Spleen (tissue), 11 donors: Measurements from ENCODE around the gene PLCB3. TPM values are rescaled to one million over a fixed set of nuclear protein-coding genes. Genes with fewer than 3 reads are reported as not detected.

Source experiments
- DNase-seq: peaks from one replicate; pipeline ENCODE4 v3.0.0-alpha.2; 2020
- H3K27ac ChIP-seq, 8 donors: fragments of 200-600 bp; sonication (generic) in 7 of 8; 1 replicate in 4 of 8; 2 replicates in 4 of 8; pipeline versions ENCODE4 v1.5.0 to v1.8.0; 2016 to 2021; ENCODE audit warnings: inconsistent platforms in 4 of 8, mild to moderate bottlenecking in 4 of 8, moderate library complexity in 1 of 8
- H3K27me3 ChIP-seq, 7 donors: fragments of 200-600 bp; sonication (generic) in 6 of 7; replicated peaks in 1 of 7; 1 replicate in 4 of 7; 2 replicates in 3 of 7; pipeline versions ENCODE4 v1.5.0 to v1.8.0; 2016 to 2021; ENCODE audit warnings: inconsistent platforms in 3 of 7, mild to moderate bottlenecking in 1 of 7
- H3K36me3 ChIP-seq, 6 donors: fragments of 200-600 bp; sonication (generic) in 5 of 6; 1 replicate in 4 of 6; 2 replicates in 2 of 6; pipeline versions ENCODE4 v1.5.0 to v1.8.0; 2016 to 2021; ENCODE audit warnings: inconsistent platforms in 2 of 6
- H3K4me1 ChIP-seq, 6 donors: fragments of 200-600 bp; sonication (generic) in 5 of 6; 1 replicate in 3 of 6; 2 replicates in 3 of 6; pipeline versions ENCODE4 v1.5.0 to v1.8.0; 2016 to 2021; ENCODE audit warnings: inconsistent platforms in 3 of 6
- H3K4me3 ChIP-seq, 8 donors: fragments of 200-600 bp; sonication (generic) in 7 of 8; 1 replicate in 4 of 8; 2 replicates in 4 of 8; pipeline versions ENCODE4 v1.5.0 to v1.8.0; 2016 to 2021; ENCODE audit warnings: inconsistent platforms in 4 of 8, mild to moderate bottlenecking in 4 of 8, moderate library complexity in 2 of 8
- H3K9me3 ChIP-seq, 8 donors: fragments of 200-600 bp; sonication (generic) in 7 of 8; 1 replicate in 4 of 8; 2 replicates in 4 of 8; pipeline versions ENCODE4 v1.5.0 to v1.8.0; 2016 to 2021; ENCODE audit warnings: inconsistent platforms in 4 of 8
- POLR2A ChIP-seq, 3 donors: fragments of 450-650 bp; IDR thresholded peaks; one replicate each; pipeline ENCODE4 v1.5.1; 2017; ENCODE audit warnings: antibody characterized with exemption in 3 of 3, mild to moderate bottlenecking in 1 of 3
- POLR2AphosphoS5 ChIP-seq, 3 donors: sonication (generic); formaldehyde crosslinking; IDR thresholded peaks; one replicate each; pipeline ENCODE4 v1.5.1; 2017; ENCODE audit warnings: antibody characterized with exemption in 3 of 3
- WGBS, 5 donors: extraction: QIAGEN DNeasy Blood & Tissue Kit in 3 of 5; methylation state at CpG; one replicate each; pipeline versions ENCODE4 v1.1.5 to v1.1.7; 2013 to 2018; 5-methylcytosine and 5-hydroxymethylcytosine counted together
- intact Hi-C: fragments of 100-400 bp; cut with DNase I; formaldehyde crosslinking; loops from one replicate; pipeline ENCODE4 v1.15.0; 2023; ENCODE audit warnings: low total_unique reads
- polyA plus RNA-seq, 3 donors: library from polyadenylated mRNA; stranded (reverse); fragments of 200-250 nt; gene quantifications; one replicate each; pipeline ENCODE4 v1.2.1, GENCODE V29; 2013
- total RNA-seq, 7 donors: library from RNA; depleted of rRNA in 3 of 7; stranded (reverse); fragments of >200 nt in 3 of 7; fragmentation: NEBNext Ultra II Directional in 4 of 7; extraction: Animal tissue kit (Norgen Biotek cat#: 25700) in 4 of 7; gene quantifications; one replicate each; pipeline versions ENCODE4 v1.1.0 to v1.2.1, GENCODE V29; 2016 to 2021
- TF ChIP-seq, protein P1 (sequence below), 11 experiments: fragments of 200-600 bp in 7 of 11; fragments of 450-650 bp in 4 of 11; sonication (generic) in 4 of 11; IDR thresholded peaks in 8 of 11; conservative IDR thresholded peaks in 3 of 11; 1 replicate in 7 of 11; 2 replicates in 4 of 11; pipeline versions ENCODE4 v1.4.0 to v1.8.0; 2016 to 2021; ENCODE audit warnings: antibody characterized with exemption in 11 of 11, inconsistent platforms in 4 of 11, mild to moderate bottlenecking in 1 of 11
- donor health status: healthy with polysubstance abuse.
- donor health status: DM: no; HTN: no; CAD: no; lungs with moderate emphysema.
- donor health status: DM: no; HTN: no; CAD: no.
- donor health status: Bipolar disorder and iron deficiency.
- donor health status: healthy.
- donor health status: DM: no; HTN: no; CAD: no.
- donor health status: DM: yes; HTN: yes; CAD: no.

PLCB3 gene
- total and polyA plus RNA-seq, 10 donors, result 3.8 to 28.3 (median 21.1) TPM

DNA sequence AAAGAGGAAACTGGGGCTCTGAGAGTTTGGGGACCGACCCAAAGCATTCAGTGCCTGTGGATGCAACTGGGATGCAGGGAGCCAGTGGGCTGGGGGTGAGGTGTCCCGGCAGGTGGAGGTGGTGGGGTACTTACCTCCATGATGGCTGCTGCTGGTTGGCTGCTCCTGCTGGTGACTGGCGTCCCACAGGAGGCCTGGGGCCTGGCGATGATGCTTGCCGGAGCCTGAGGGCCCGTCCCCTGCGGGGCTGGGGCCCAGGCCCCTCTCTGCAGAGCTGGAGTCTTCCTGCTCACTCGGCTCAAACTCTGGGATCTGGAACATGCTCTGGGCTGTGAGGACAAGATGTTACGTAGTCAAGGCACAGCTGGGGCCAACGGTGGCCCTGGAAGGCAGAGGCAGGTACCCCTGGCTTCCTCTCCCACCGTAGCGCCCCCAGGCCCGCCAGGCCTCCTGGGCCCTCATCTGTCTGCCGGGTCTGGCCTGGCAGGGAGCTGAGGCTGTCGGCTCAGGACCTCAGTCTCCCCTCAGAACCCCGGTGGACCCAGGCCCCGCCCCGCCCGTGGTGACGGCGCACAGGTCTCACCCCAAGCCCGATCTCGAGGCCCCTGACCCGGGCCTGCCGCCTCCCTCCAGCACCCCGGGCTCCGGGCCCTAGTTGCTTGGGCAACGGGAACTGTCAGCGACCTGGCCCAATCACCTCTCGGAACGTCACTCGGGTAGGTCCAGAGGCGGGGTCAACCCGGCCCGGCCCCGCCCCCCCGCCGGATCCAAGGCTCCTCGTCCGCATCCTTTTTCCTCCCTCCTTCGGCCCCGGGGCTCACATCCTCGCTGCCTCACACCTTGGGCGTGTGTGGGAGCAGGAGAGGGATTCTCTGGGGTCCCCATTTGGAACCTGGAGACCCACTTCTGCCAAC lies 33.0 kb downstream of the PLCB3 start, which contains the start of gene BAD:
Gene BAD, minus strand, starts transcription at position 618 of the 914 bp plus-strand sequence. Its CDS starts 297 bp downstream, at position 321.
- peak within 1 kb of the TSS; percentile 69 to 96 (median 86) for H3K4me3 ChIP-seq
- 3 to 18% (median 5%) methylated on average over 8 to 44 of the region's 44 CpGs for WGBS, 5 donors
- H3K27me3 ChIP-seq, result no peaks in the 10 kb centered on the region
- H3K9me3 ChIP-seq, result no peaks in the 10 kb centered on the region
- intact Hi-C loops, result no loop called here
- H3K27ac ChIP-seq, result peak within 1 kb of the TSS; percentile 90 to 100 (median 96)
- DNase-seq, result peak; percentile 98
- peaks cover 0 to 43% (median 0%) of the 10 kb centered on the region in 6 donors for H3K36me3 ChIP-seq
- TF ChIP-seq POLR2AphosphoS5 (IDR thresholded peaks at IDR 0.05), result peak; percentile 73 to 83 (median 78)
- no peak for TF ChIP-seq POLR2A (IDR thresholded peaks at IDR 0.05)
- TF ChIP-seq, protein P1, sequence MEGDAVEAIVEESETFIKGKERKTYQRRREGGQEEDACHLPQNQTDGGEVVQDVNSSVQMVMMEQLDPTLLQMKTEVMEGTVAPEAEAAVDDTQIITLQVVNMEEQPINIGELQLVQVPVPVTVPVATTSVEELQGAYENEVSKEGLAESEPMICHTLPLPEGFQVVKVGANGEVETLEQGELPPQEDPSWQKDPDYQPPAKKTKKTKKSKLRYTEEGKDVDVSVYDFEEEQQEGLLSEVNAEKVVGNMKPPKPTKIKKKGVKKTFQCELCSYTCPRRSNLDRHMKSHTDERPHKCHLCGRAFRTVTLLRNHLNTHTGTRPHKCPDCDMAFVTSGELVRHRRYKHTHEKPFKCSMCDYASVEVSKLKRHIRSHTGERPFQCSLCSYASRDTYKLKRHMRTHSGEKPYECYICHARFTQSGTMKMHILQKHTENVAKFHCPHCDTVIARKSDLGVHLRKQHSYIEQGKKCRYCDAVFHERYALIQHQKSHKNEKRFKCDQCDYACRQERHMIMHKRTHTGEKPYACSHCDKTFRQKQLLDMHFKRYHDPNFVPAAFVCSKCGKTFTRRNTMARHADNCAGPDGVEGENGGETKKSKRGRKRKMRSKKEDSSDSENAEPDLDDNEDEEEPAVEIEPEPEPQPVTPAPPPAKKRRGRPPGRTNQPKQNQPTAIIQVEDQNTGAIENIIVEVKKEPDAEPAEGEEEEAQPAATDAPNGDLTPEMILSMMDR (IDR thresholded peaks at IDR 0.05 in 8 of 11, conservative IDR thresholded peaks at IDR 0.05 in 3 of 11), result peak in 1 of 11 experiments; percentile 16
- H3K4me1 ChIP-seq, result peaks cover 15 to 51% (median 34%) of the 10 kb centered on the region in 6 donors

DNA sequence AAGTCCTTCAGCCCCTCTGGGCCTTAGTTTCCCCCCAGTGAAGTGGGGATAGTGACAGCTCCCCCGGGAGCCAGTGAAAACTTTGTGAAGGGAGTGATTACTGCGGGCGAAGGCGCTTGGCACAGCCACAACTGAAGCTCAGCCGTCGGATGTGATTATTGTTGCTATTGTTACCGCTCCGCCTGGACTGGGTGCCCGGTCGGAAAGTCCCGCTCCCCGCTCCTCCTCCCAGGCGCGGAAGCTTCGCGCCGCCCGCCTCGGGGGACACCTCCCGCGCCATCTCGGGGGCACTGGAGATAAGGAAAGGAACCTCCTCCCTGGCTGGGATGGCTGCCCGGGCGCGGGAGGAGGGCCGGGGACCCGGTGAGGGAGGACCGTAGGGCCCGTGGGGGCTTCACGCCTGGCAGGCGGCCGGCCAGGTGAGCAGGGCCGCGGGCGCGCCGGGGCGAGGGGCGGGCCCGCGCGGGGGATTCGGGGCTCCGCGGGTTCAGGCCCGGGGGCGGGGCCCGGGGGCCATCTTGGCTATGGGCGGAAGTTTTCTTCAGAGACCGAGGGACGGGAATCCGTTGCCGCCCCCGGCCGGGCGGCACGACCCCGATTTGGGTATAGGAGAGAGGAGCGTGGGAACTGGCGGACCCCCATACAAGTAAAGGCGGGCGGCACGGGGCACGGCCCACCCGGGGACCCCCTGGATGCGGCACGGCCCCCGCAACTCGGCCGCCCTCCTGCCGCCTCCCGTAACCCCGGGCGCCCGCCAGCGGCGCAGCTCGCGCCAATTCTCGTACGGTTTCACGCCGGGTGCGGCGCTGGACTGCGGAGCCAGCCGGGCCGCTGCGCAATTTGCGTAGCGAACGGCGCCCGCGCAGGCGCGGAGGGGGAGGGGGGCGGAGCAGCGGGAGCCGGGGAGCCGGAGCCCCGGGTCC lies 33.9 kb downstream of the PLCB3 start, which contains the start of gene GPR137:
Gene GPR137, plus strand, starts transcription at position 887 of the 923 bp plus-strand sequence. CDS start 677 bp downstream, outside the sequence.
- DNase-seq, result peak; percentile 98
- peak; percentile 43 to 75 (median 71) for TF ChIP-seq POLR2AphosphoS5 (IDR thresholded peaks at IDR 0.05)
- TF ChIP-seq, protein P1 (IDR thresholded peaks at IDR 0.05 in 8 of 11, conservative IDR thresholded peaks at IDR 0.05 in 3 of 11), result peak in 1 of 11 experiments; percentile 29
- TF ChIP-seq POLR2A (IDR thresholded peaks at IDR 0.05), result peak in 1 of 3 donors; percentile 47
- H3K27me3 ChIP-seq, result peaks cover 0 to 5% (median 0%) of the 10 kb centered on the region in 7 donors
- intact Hi-C loops, result no loop called here
- H3K4me3 ChIP-seq, result peak within 1 kb of the TSS; percentile 69 to 96 (median 86)
- peak within 1 kb of the TSS; percentile 90 to 100 (median 96) for H3K27ac ChIP-seq
- H3K36me3 ChIP-seq, result peaks cover 0 to 48% (median 0%) of the 10 kb centered on the region in 6 donors
- H3K4me1 ChIP-seq, result peaks cover 15 to 51% (median 34%) of the 10 kb centered on the region in 6 donors
- 0 to 1% (median 0%) methylated on average over 47 to 102 of the region's 102 CpGs for WGBS, 5 donors
- no peaks in the 10 kb centered on the region for H3K9me3 ChIP-seq

DNA sequence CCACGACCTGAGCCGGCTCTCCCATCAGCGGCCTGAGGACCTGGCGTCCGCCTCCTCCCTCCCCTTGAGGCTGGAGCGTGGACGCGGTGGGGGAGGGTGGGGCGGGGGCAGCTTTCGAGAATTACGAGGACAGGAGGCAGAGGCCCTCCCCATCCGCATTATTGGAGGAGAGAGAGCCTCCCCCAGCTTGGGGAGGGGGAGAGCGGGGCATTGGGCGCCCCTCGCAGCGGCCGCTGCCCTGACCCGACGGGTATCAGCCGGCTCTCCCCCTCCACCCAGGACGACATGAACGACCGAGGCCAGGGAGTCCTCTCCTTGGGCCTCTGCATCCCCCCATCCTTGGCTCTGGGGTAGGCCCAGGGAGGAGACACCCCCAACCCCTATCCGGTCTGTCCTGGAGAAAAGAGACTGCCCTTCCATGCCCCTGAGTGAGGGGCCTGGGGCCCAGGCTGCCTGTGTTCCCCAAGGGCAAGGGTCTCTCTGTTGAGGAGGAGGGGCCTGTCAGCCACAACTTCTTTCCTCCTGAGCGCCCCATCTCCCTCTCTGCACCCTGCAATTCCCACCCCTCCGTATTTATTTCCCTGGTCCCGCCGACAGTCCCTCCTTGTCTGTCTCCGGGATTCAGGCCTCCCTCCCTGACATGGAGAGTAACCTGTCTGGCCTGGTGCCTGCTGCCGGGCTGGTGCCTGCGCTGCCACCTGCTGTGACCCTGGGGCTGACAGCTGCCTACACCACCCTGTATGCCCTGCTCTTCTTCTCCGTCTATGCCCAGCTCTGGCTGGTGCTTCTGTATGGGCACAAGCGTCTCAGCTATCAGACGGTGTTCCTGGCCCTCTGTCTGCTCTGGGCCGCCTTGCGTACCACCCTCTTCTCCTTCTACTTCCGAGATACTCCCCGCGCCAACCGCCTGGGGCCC lies 34.8 kb downstream of the PLCB3 start:
- 27 to 54% (median 33%) methylated on average over 21 to 40 of the region's 40 CpGs for WGBS, 5 donors
- Histone ChIP-seq H3K27ac (peak overlapping the region; percentile 90 to 100 (median 96)), H3K36me3 (peaks cover 0 to 41% (median 0%) of the 10 kb centered on the region in 6 donors), H3K4me3 (peak overlapping the region; percentile 69 to 96 (median 86)), H3K4me1 (peaks cover 15 to 58% (median 35%) of the 10 kb centered on the region in 6 donors), H3K27me3 (peaks cover 0 to 14% (median 7%) of the 10 kb centered on the region in 7 donors), H3K9me3 (no peaks in the 10 kb centered on the region)
- no peak for TF ChIP-seq POLR2A (IDR thresholded peaks at IDR 0.05)
- TF ChIP-seq, protein P1 (IDR thresholded peaks at IDR 0.05 in 8 of 11, conservative IDR thresholded peaks at IDR 0.05 in 3 of 11), result no peak
- TF ChIP-seq POLR2AphosphoS5 (IDR thresholded peaks at IDR 0.05), result peak in 1 of 3 donors; percentile 7
- peak; percentile 80 for DNase-seq
- intact Hi-C loops, result no loop called here
